Activated CD8-positive, alpha-beta memory T cell treated with anti-CD3 and anti-CD28 coated beads, Interleukin-2, amount 50 U/mL, for 24 hours (primary cell): ENCODE results near the gene TLR5.
A peak's percentile ranks its signal among the peaks of the same experiment; 100 is the strongest.

ENCODE experiments used
- DNase-seq: peaks from one replicate; pipeline ENCODE4 v3.0.0-alpha.2; 2020; ENCODE audit errors: extremely low read depth

Gene TLR5

DNA sequence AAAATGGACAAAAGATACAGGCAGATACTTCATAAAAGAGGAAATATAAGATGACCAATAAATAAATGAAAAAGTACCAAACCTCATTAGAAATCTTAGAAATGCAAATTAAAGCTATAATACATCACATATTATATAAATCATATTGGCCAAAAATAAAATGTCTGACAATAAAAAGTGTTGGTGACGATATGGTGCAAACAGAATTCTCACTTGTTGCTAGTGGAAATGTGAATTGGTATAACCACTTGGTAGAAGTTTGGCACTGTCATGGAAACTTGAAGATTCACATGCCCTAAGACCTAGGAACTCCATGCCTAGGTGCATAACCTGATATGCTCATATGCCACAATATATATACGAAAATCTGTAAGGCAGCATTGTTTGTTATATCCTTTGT lies 4.4 kb upstream of the TLR5 start:
- no peak for DNase-seq

GRCh38 chr1:223146745-223147144 lies 3.7 kb upstream of the TLR5 start:
- DNase-seq = no peak

- DNase-seq = no peak
Measured at GRCh38 chr1:223144914-223145313, 1.9 kb upstream of the TLR5 start.

DNA sequence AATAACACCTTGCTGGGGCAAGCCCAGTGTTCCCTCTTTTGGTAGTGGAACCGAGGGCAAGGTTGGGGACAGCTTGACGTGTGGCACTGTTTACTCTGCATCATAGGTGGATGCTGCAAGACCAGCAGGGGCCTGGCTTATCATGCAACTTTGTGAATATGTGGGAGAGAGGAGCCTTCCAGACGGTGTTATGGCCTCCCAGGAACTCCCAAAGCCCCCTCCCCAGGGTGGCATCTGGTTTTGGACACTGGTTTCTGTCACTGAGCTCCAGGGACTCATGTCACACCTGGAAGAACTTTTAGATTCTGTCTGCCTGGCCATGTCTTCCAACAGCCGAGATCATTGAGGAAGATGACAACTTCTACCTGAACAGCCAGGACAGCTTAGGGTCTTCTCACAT lies 1.4 kb upstream of the TLR5 start:
- no peak for DNase-seq

DNA sequence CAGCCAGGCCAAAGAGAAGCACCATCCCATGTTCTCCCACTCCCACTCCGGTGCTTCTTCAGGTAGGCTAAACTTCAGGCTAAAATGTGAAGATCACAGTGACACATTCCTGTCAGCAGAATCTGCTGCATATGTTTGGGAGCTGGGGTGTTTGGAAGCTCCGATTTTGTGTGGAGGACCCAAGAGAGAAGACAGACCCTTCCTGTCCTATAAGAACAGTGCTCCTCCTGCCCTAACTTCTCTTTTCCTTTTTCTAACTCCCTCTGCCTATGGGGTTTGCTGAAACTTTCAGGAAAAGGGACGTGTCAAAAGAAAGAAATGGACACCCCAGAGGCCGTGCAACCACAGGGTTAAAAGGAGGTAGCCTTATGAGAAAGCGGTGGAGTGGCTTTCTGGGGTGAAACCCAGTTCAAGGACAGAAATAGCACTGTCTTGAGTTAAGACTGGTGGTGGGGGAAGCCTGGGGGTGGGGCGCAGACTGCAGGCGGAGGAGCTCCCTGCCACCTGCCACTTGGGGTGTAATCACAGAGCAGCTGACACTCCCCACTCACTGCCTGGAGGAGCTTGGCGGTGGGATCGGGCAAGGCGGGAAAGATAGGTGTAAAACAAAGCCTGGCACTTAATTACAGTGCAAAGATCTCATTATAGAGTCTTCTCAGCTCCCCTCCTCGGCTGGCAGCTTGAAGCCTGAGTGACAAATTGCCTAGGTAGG lies 645 bp upstream of the TLR5 start:
- DNase-seq = no peak

GRCh38 chr1:223142269-223142668 lies 779 bp downstream of the TLR5 start:
- DNase-seq = no peak

- DNase-seq = no peak
Measured at GRCh38 chr1:223140611-223141405, 2.2 kb downstream of the TLR5 start.

DNA sequence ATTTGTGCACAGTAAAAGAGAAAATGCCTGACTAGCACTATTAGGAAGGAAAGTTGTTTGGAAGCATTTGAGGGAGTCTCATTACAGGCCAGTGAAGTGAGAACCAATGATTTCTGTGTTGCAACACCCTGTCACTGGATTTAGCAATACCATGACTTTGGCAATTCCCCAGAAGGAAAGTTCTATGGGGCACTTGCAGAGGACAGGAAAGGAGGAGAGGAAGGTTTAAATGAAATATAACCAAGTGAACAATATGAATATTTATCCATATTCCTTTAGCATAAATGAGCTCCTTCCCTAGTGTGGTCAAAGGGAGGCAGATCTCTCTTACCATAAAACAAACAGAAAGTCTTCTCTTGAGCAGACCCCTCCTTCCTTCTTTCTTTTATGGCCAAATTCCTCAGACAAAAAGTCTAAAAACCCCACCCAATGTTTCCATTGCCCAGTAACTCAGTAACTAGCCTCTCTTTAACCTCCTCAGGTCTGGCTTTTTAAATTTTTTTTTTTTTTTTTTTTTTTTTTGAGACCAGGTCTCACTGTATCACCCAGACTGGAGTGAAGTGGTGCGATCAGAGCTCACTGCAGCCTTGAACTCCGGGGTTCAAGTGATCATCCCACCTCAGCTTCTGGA lies 5.5 kb downstream of the TLR5 start:
- DNase-seq = no peak

- no peak for DNase-seq
Measured at GRCh38 chr1:223136086-223136485, 7.0 kb downstream of the TLR5 start.

- no peak for DNase-seq
Measured at GRCh38 chr1:223135176-223135942, 7.7 kb downstream of the TLR5 start.

- peak; percentile 51 for DNase-seq
Measured at GRCh38 chr1:223133824-223134435, 9.1 kb downstream of the TLR5 start.

GRCh38 chr1:223133306-223133823 lies 9.7 kb downstream of the TLR5 start:
- DNase-seq = no peak

DNA sequence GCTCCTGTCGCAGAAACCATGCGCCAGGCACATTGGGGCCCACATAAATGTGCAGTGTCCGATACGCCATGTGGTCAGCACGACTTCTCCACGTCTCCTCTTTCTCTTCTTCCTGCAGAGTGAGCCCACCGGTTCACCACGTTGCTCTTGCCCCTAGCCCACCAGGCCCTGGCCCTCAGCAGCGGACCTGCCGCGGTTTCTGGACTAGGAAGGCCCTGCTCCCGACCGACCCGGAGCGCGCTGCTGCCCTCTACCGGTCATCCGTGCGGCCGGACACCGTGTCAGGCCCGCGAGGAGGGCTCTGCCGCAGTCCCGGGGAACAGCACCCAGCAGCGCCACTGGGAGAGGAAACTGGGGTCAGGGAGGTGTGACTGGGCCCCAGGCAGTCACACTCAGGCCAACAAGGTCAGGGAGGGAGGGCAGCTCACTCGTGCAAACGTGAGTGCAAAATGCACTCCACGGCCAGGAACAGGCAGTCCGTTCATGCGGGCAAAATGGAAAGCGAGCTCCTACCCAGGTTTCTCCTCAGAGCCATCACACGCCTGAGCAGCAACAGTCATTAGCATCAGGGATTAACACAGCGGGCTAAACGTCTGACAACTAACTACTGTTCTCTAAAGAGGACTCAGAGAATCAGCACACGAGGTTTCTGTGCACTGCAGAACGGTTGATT lies 13.7 kb downstream of the TLR5 start:
- no peak for DNase-seq

GRCh38 chr1:223126741-223127140 lies 16.3 kb downstream of the TLR5 start:
- no peak for DNase-seq

GRCh38 chr1:223125766-223126165 lies 17.3 kb downstream of the TLR5 start:
- no peak for DNase-seq

DNA sequence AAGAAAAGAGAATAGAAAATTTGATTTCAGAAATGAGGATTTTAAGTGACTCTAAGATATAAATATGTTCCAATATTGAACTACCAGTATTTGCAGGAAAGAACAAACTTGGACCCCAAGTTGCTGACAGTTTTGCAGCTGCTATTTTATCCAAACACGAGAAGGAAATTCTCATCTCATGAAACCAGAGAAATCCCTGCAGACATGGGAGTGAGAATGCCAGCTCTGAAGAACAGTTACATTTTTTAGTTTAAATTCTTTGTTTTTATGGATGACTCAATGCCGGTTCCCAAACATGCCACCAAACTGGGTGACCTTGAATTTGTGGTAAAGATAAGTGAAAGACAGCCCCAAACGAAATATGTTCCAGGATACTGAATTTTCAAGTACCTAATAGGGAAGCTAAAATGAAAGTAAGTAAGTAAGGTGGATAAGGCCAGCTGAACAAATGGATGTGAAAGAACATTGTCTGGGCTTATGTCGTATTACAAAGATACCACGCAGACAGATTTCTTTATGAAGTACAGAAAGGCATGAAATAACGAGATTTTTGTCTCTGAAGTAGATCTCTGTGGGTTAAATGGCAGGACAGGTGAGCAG lies 19.9 kb downstream of the TLR5 start:
- no peak for DNase-seq

DNA sequence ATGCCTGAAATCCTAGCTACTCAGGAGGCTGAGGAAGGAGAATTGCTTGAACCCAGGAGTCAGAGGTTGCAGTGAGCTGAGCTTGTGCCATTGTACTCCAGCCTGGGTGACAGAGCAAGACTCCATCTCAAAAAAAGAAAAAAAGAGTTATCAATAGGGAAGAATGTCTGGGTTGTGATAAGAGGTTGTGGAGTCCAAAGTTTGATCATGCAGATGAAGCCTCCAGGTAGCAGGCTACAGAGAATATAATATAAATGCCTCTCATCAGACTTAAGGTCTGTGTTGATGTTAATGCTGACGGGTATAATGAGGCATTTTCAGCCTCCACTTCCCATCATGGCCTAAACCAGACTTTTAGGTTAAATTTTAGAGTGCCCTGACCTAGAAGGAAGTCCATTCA lies 24.6 kb downstream of the TLR5 start:
- no peak for DNase-seq

DNA sequence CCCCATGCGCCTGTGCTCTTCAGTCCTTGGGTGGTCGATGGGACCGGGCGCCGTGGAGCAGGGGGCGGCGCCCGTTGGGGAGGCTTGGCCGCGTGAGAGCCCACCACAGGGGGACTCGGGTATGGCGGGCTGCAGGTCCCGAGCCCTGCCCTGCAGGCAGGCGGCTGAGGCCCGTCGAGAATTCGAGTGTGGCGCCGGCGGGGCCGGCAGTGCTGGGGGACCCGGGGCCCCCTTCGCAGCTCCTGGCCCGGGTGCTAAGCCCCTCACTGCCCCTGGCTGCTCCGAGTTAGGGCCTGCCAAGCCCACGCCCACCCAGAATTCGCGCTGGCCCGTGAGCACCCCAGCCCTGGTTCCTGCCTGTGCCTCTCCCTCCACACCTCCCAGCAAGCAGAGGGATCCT lies 26.1 kb downstream of the TLR5 start:
- DNase-seq = no peak

DNA sequence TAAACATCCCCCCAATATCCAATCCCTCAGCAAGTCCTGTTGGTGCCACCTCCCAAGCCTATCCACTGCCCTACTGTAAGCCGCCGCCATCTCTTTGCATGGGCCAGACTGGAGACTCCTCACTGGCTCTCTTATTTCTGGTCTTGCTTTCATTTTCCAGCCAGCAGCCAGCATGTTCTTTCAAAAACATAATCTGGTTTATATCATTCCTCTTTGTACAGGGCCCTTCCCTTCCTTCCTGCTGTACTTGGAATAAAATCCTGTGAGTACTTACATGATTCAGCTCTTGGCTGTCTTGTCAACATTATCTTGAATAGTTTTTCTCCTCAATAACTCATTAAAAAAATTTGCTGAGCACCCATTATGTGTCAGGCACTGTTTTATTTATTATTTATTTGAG lies 28.2 kb downstream of the TLR5 start:
- no peak for DNase-seq

DNA sequence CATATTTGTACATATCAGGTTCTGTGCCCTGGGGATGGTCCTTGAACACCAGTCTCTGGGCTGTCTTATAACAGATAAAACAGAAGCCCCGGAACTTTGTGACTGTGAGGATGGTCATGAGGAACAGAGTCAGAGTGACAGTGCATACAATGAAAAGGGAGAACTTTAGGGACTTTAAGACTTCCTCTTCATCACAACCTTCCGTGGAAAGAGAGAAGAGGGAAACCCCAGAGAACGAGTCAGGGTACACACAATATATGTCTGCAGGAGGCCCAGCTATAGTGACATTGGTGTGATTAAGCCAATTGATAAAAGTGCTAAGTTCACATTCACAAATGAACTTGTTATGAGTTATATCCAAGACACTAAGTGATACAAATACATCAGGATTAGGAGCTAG lies 32.1 kb downstream of the TLR5 start:
- no peak for DNase-seq
